ENCODE measurements around the gene PLEKHN1.

PLEKHN1 gene

DNA sequence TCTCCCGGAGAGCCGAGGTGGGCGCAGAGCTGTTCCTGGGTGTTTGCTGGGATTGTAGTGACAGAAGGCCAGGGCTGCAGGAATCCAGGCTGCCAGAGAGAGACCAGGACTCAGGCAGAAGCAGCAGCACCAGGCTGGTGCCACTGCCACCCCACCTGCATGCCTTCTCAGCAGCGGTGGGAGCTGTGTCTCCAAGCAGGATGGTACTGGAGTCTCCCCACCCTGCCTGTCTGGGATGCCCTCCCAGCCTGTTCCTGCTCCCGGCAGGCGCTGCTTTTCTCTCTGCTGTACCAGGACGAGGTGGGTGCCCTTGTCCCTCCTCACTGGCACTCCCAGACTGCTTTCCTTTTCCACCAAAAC is 38.1 kb downstream of the PLEKHN1 start (continued):
- TF ChIP-seq ZFP37 (tag by site-specific recombination; IDR thresholded peaks at IDR 0.05) (0 out of 2 replicates have a peak, but pooled peaks have one; percentile 23), IKZF3 (tag by site-specific recombination; IDR thresholded peaks at IDR 0.05) (peak; percentile 48; the same call in 1 of the 2 replicates), ZNF169 (tag by site-specific recombination; IDR thresholded peaks at IDR 0.05) (no peak), ZBTB20 (tag by site-specific recombination; IDR thresholded peaks at IDR 0.05) (peak; percentile 17; the same call in 1 of the 2 replicates), ZNF600 (tag by site-specific recombination; IDR thresholded peaks at IDR 0.05) (peak; percentile 56)

GRCh38 chr1:1004780-1005697 is 38.8 kb downstream of the PLEKHN1 start:
- H3K4me3 ChIP-seq (ENCODE audit: low read depth, low read length), result no peak overlapping the region
- H3K27ac ChIP-seq (ENCODE audit: extremely low read depth, low read depth, low read length), result no peak overlapping the region
- peaks cover 3 to 19% of the 10 kb centered on the region in 2 experiments; a peak in 2 of 3 replicates for H3K36me3 ChIP-seq (ENCODE audit: control insufficient read depth in 2 of 2, insufficient read depth in 1 of 2, low read length in 2 of 2)
- CTCF ChIA-PET, result interaction anchor here (0.6 to 1.2 kb wide), 2 partner anchors 59 to 266 kb away, joined by 3 to 4 read pairs; no protein-coding TSS in a partner anchor
- no peaks in the 10 kb centered on the region for H3K4me1 ChIP-seq (ENCODE audit: control insufficient read depth, insufficient read depth, low read length)
- no peaks in the 10 kb centered on the region for H3K9me3 ChIP-seq (ENCODE audit: control insufficient read depth, insufficient read depth, low read depth, low read length)
- POLR2A ChIA-PET, result no interaction called here
- TF ChIP-seq OVOL3 (tag by site-specific recombination; IDR thresholded peaks at IDR 0.05), result no peak
- TF ChIP-seq PRDM1 (tag by site-specific recombination; IDR thresholded peaks at IDR 0.05), result peak; percentile 40; the same call in 1 of the 2 replicates
- no peak for TF ChIP-seq ZNF658 (tag by site-specific recombination; IDR thresholded peaks at IDR 0.05)
- TF ChIP-seq, protein P1, sequence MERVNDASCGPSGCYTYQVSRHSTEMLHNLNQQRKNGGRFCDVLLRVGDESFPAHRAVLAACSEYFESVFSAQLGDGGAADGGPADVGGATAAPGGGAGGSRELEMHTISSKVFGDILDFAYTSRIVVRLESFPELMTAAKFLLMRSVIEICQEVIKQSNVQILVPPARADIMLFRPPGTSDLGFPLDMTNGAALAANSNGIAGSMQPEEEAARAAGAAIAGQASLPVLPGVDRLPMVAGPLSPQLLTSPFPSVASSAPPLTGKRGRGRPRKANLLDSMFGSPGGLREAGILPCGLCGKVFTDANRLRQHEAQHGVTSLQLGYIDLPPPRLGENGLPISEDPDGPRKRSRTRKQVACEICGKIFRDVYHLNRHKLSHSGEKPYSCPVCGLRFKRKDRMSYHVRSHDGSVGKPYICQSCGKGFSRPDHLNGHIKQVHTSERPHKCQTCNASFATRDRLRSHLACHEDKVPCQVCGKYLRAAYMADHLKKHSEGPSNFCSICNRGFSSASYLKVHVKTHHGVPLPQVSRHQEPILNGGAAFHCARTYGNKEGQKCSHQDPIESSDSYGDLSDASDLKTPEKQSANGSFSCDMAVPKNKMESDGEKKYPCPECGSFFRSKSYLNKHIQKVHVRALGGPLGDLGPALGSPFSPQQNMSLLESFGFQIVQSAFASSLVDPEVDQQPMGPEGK (tag by site-specific recombination; IDR thresholded peaks at IDR 0.05), result no peak
- TF ChIP-seq ZNF843 (tag by site-specific recombination; IDR thresholded peaks at IDR 0.05), result peak; percentile 9; the same call in 1 of the 2 replicates
- TF ChIP-seq ZNF341 (tag by site-specific recombination; IDR thresholded peaks at IDR 0.05; ENCODE audit: low read depth), result peak; percentile 90
- TF ChIP-seq ZSCAN18 (tag by site-specific recombination; IDR thresholded peaks at IDR 0.05), result no peak
- TF ChIP-seq ZIC2 (tag by site-specific recombination; IDR thresholded peaks at IDR 0.05), result peak; percentile 73
- peak; percentile 34; the same call in 1 of the 2 replicates for TF ChIP-seq SP7 (tag by site-specific recombination; IDR thresholded peaks at IDR 0.05)
- no peak for TF ChIP-seq YY2 (tag by site-specific recombination; IDR thresholded peaks at IDR 0.05)
- 0 out of 2 replicates have a peak, but pooled peaks have one; percentile 15 for TF ChIP-seq EGR2 (tag by site-specific recombination; IDR thresholded peaks at IDR 0.05; ENCODE audit: low read depth)
- 0 out of 2 replicates have a peak, but pooled peaks have one; percentile 13 for TF ChIP-seq ZNF423 (tag by site-specific recombination; IDR thresholded peaks at IDR 0.05)
- 0 out of 2 replicates have a peak, but pooled peaks have one; percentile 35 for TF ChIP-seq YY1 (tag by site-specific recombination; IDR thresholded peaks at IDR 0.05)
- 0 out of 2 replicates have a peak, but pooled peaks have one; percentile 6 for TF ChIP-seq ZSCAN30 (tag by site-specific recombination; IDR thresholded peaks at IDR 0.05)
- TF ChIP-seq ZNF610 (tag by site-specific recombination; IDR thresholded peaks at IDR 0.05; ENCODE audit: borderline replicate concordance), result no peak
- TF ChIP-seq, protein P2, sequence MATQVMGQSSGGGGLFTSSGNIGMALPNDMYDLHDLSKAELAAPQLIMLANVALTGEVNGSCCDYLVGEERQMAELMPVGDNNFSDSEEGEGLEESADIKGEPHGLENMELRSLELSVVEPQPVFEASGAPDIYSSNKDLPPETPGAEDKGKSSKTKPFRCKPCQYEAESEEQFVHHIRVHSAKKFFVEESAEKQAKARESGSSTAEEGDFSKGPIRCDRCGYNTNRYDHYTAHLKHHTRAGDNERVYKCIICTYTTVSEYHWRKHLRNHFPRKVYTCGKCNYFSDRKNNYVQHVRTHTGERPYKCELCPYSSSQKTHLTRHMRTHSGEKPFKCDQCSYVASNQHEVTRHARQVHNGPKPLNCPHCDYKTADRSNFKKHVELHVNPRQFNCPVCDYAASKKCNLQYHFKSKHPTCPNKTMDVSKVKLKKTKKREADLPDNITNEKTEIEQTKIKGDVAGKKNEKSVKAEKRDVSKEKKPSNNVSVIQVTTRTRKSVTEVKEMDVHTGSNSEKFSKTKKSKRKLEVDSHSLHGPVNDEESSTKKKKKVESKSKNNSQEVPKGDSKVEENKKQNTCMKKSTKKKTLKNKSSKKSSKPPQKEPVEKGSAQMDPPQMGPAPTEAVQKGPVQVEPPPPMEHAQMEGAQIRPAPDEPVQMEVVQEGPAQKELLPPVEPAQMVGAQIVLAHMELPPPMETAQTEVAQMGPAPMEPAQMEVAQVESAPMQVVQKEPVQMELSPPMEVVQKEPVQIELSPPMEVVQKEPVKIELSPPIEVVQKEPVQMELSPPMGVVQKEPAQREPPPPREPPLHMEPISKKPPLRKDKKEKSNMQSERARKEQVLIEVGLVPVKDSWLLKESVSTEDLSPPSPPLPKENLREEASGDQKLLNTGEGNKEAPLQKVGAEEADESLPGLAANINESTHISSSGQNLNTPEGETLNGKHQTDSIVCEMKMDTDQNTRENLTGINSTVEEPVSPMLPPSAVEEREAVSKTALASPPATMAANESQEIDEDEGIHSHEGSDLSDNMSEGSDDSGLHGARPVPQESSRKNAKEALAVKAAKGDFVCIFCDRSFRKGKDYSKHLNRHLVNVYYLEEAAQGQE (tag by site-specific recombination; IDR thresholded peaks at IDR 0.05), result peak; percentile 23; the same call in 1 of the 2 replicates
- 0 out of 2 replicates have a peak, but pooled peaks have one; percentile 17 for TF ChIP-seq ZNF366 (tag by site-specific recombination; conservative IDR thresholded peaks at IDR 0.05)
- peak; percentile 5; the same call in 1 of the 2 replicates for TF ChIP-seq KLF1 (tag by site-specific recombination; IDR thresholded peaks at IDR 0.05)
- TF ChIP-seq ZNF391 (tag by site-specific recombination; IDR thresholded peaks at IDR 0.05; ENCODE audit: borderline replicate concordance, low read depth), result no peak
- no peak; the same call in 1 of the 2 replicates for TF ChIP-seq ZEB2 (tag by site-specific recombination; IDR thresholded peaks at IDR 0.05)
- no peak for TF ChIP-seq MYNN (tag by site-specific recombination; IDR thresholded peaks at IDR 0.05; ENCODE audit: borderline replicate concordance)
- no peak for TF ChIP-seq SP3 (tag by site-specific recombination; IDR thresholded peaks at IDR 0.05)
- peak; percentile 54 for TF ChIP-seq GLIS2 (tag by site-specific recombination; IDR thresholded peaks at IDR 0.05)
- no peak for TF ChIP-seq ZNF654 (tag by site-specific recombination; IDR thresholded peaks at IDR 0.05; ENCODE audit: low read depth)
- 0 out of 2 replicates have a peak, but pooled peaks have one; percentile 6 for TF ChIP-seq BCL11A (tag by site-specific recombination; IDR thresholded peaks at IDR 0.05; ENCODE audit: low read depth)

Data from HEK293 (cell line).